BLaER1 treated with 17β-estradiol and CSF1 and Interleukin-3, amounts not matched to agents 10 nM and 100 nM (cell line): ENCODE data around the gene PTPN9.

Experiments
- H3K27ac ChIP-seq, 11 experiments: shearing (Covaris generic); formaldehyde crosslinking; 2 replicates each; pipeline ENCODE4 v1.8.1; 2022
- H3K27me3 ChIP-seq, 11 experiments: shearing (Covaris generic); formaldehyde crosslinking; 2 replicates each; pipeline ENCODE4 v1.8.1; 2022
- H3K36me3 ChIP-seq, 11 experiments: shearing (Covaris generic); formaldehyde crosslinking; 2 replicates each; pipeline ENCODE4 v1.8.1; 2022
- H3K4me1 ChIP-seq, 10 experiments: shearing (Covaris generic); formaldehyde crosslinking; 2 replicates each; pipeline ENCODE4 v1.8.1; 2022
- H3K4me2 ChIP-seq, 11 experiments: shearing (Covaris generic); formaldehyde crosslinking; 2 replicates each; pipeline ENCODE4 v1.8.1; 2022
- H3K4me3 ChIP-seq, 10 experiments: shearing (Covaris generic); formaldehyde crosslinking; 2 replicates each; pipeline ENCODE4 v1.8.1; 2022
- H3K9ac ChIP-seq, 11 experiments: shearing (Covaris generic); formaldehyde crosslinking; 2 replicates each; pipeline ENCODE4 v1.8.1; 2022
- H3K9me3 ChIP-seq, 11 experiments: shearing (Covaris generic); formaldehyde crosslinking; replicated peaks in 1 of 11; 2 replicates each; pipeline ENCODE4 v1.8.1; 2022
- H4K20me1 ChIP-seq, 11 experiments: shearing (Covaris generic); formaldehyde crosslinking; 2 replicates each; pipeline ENCODE4 v1.8.1; 2022
- Cebpa-rat ChIP-seq, 11 experiments: shearing (Covaris generic); IDR thresholded peaks; 2 replicates each; pipeline ENCODE4 v1.8.1; 2022

PTPN9 gene

DNA sequence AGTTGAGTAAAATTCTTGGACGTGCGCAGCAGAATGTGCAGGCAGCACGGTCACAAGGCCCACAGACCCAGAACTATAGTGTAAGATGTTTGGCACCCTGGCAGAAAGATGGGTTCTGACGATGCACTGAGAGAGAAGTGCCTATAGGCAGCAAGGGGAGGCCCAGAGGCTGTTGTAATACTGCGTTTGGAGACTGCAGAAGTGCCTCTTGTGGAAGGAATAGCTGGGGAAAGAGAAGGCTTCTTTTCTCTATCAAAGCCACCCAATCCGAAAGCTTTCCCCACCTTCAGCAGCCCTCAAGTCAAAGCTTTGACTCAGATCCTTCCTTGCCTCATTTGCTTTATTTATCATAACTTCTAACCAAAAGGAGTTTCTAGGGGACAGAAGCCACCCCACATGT is 122.4 kb downstream of the PTPN9 start:
- TF ChIP-seq Cebpa-rat (IDR thresholded peaks at IDR 0.05), result no peak
- Histone ChIP-seq H3K36me3 (0 out of 22 replicates have a peak, but pooled peaks cover 0 to under 1% (median 0%) of the 10 kb centered on the region in 11 experiments), H3K9me3 (no peaks in the 10 kb centered on the region), H3K4me2 (peak overlapping the region; percentile 82 to 97 (median 91)), H3K4me1 (peaks cover 12 to 30% (median 20%) of the 10 kb centered on the region in 10 experiments), H4K20me1 (peaks cover 0 to 14% (median 0%) of the 10 kb centered on the region in 11 experiments; a peak in 4 of 22 replicates), H3K27ac (peak overlapping the region in 3 of 11 experiments; percentile 89 to 95 (median 90); a peak in 3 of 22 replicates), H3K9ac (peak overlapping the region in 10 of 11 experiments; percentile 87 to 97 (median 93); a peak in 11 of 22 replicates), H3K4me3 (peak overlapping the region in 9 of 10 experiments; percentile 89 to 99 (median 96); a peak in 11 of 20 replicates), H3K27me3 (no peaks in the 10 kb centered on the region)

DNA sequence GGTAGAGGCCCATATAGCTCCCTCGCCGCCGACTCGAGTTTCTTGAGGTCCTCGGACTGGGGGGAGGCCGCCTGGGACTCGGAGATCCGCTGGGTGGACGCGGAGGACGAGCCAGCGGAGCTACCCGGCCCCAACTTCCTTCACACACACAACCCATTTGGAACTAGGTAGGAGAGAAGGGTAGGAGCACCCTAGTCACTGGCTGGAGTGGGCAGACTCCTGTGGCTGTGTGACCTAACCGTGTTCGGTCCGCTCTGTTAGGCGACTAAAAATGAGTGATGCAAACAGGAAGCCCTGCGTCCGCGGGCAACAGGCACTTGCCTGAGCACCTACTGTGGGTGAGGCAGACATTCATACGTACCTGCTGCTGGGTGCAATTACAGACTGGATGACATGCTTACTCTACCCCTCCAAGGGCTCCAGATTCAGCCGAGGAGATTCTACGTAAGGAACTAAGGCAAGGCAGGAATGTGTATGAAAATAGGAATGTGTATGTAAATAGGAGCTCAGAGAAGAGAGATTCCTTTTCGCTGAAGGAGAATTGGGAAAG is 123.1 kb downstream of the PTPN9 start:
- no peaks in the 10 kb centered on the region for H3K27me3 ChIP-seq
- TF ChIP-seq Cebpa-rat (IDR thresholded peaks at IDR 0.05), result no peak
- H3K9me3 ChIP-seq, result no peaks in the 10 kb centered on the region
- H3K9ac ChIP-seq, result peak overlapping the region; percentile 87 to 97 (median 94)
- no peaks in the 10 kb centered on the region for H3K36me3 ChIP-seq
- H3K4me2 ChIP-seq, result peak overlapping the region; percentile 82 to 97 (median 91)
- H4K20me1 ChIP-seq, result peaks cover 0 to 14% (median 0%) of the 10 kb centered on the region in 11 experiments; a peak in 4 of 22 replicates
- peak overlapping the region; percentile 89 to 99 (median 94) for H3K4me3 ChIP-seq
- H3K27ac ChIP-seq, result peak overlapping the region; percentile 56 to 99 (median 92); a peak in 21 of 22 replicates
- peaks cover 12 to 30% (median 20%) of the 10 kb centered on the region in 10 experiments for H3K4me1 ChIP-seq

DNA sequence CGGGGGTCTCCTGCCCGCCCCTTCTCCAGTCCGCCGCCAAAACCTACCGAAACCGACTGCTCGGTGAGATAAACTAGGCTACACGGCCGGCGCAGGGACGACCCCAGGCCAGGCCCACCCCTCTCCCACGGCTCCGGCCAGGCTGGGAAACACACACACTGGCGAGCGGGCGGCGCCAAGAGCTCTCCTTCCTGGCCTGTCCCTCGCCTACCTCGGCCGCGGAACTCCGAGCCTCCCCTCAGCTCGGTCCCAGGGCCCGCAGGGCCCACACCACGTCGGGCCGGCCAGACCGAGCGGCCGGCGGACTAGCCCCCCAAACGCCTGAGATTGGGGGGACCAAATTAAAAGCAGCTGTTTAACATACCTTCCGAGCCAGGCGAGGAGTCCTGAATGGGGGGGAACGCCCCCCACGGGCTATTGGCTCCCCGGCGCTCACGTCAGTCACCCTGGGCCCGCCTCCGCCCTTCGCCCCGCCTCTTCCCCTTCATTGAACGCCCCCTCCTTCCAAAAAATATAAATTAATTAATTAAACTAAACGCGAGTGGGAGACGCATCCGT is 123.6 kb downstream of the PTPN9 start:
- no peak for TF ChIP-seq Cebpa-rat (IDR thresholded peaks at IDR 0.05)
- H3K9me3 ChIP-seq, result no peaks in the 10 kb centered on the region
- peaks cover 1 to 15% (median 2%) of the 10 kb centered on the region in 11 experiments; a peak in 18 of 22 replicates for H4K20me1 ChIP-seq
- peak overlapping the region; percentile 87 to 97 (median 94) for H3K9ac ChIP-seq
- H3K27me3 ChIP-seq, result no peaks in the 10 kb centered on the region
- H3K36me3 ChIP-seq, result no peaks in the 10 kb centered on the region
- H3K4me1 ChIP-seq, result peaks cover 12 to 30% (median 20%) of the 10 kb centered on the region in 10 experiments
- H3K4me2 ChIP-seq, result peak overlapping the region; percentile 82 to 97 (median 91)
- H3K4me3 ChIP-seq, result peak overlapping the region; percentile 89 to 99 (median 94)
- H3K27ac ChIP-seq, result peak overlapping the region; percentile 56 to 99 (median 92)

DNA sequence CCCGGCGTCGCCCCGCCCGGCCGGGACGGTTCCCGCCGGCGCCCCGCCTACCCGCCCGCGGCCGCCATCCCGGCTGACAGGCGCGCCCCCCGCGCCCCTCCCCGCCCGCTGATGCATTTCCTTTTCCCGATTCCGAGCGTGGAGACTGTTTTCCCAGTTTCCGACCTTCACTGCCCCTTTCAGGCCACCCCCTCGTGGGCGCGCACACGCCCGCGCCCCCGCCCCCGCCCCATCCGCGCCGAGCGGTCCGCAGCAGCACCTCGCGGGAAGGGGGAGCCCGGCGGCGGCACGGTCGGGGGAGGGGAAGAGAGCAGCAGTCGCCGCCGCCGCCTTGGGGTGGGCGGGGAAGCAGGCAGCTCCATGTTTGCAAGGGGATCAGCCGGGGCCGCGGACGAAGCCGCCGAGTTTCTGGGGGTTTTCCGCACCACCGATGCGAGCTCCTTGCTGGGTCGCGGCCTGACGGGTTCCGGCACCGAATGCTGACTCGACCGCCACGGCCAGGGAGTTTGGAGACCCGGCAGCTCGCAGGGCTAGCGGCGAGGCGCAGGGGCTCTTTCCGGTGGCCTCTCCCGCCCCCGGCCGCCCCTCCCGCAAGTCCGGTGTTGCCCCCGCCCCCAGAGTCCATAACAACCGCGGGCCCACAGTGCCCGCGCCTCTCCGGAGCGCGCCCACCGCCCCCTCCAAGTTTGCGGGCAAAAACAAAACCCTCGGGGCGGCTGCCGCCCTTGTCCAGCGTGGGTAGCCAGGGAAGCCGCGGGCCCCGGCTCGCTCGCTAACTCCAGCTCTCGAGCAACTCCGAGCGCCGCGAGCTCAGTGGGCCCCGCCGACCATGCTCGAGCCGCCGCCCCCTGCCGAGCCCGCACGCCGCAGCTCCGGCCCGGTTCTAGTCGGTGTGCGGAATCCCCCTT is 124.4 kb downstream of the PTPN9 start:
- peak overlapping the region; percentile 74 to 97 (median 90) for H3K4me2 ChIP-seq
- peak in 1 of 11 experiments; percentile 2; a peak in 1 of 22 replicates for TF ChIP-seq Cebpa-rat (IDR thresholded peaks at IDR 0.05)
- no peaks in the 10 kb centered on the region for H3K9me3 ChIP-seq
- peak overlapping the region; percentile 87 to 97 (median 94) for H3K9ac ChIP-seq
- H3K4me1 ChIP-seq, result peaks cover 15 to 35% (median 24%) of the 10 kb centered on the region in 10 experiments
- peak overlapping the region; percentile 56 to 99 (median 92) for H3K27ac ChIP-seq
- peaks cover 9 to 18% (median 9%) of the 10 kb centered on the region in 11 experiments for H4K20me1 ChIP-seq
- H3K27me3 ChIP-seq, result no peaks in the 10 kb centered on the region
- H3K4me3 ChIP-seq, result peak overlapping the region; percentile 89 to 99 (median 94)
- H3K36me3 ChIP-seq, result no peaks in the 10 kb centered on the region

DNA sequence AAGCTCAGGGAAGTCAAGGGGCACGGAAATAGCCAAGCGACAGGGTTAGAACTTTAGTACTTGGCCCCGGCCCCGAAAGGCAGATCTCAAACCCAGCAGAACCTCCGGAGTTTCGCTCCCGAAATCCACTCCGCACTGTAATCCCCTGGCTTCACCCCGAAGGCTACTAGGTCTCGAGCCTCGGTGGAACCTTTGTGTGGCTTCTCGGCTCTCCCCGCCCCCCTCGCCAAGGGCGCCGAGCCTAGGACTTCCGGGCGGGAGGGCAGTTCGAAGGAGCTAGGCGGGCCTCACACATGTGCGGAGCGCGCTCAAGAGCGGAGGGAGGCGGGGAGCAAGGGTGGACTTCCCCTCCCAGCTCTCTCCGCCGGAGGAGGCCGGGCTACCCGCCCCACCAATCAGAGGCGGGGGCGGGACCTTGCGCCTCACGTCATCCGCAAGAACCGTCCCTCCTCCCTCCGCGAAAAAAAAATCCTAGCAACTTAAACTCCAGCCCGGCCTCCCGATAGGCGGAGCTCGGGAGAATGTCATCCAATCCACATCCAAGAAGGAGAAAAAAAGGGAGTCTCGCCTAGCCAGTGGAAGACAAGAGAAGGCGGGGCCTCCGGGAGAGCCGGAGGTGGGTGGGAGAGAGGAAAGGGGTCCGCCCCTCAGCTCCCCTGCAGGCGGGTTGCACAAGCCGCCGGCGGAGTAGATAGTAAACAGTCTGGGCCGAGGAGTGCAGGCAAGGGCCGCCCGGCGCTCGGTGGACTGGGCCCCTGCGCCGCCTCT is 125.2 kb downstream of the PTPN9 start:
- TF ChIP-seq Cebpa-rat (IDR thresholded peaks at IDR 0.05), result peak in 8 of 11 experiments; percentile 39 to 72 (median 54); a peak in 9 of 22 replicates
- Histone ChIP-seq H3K9me3 (no peaks in the 10 kb centered on the region), H3K4me1 (peaks cover 23 to 44% (median 32%) of the 10 kb centered on the region in 10 experiments), H3K27ac (peak overlapping the region; percentile 80 to 99 (median 94)), H3K4me3 (peak overlapping the region; percentile 89 to 99 (median 94)), H3K36me3 (no peaks in the 10 kb centered on the region), H3K27me3 (no peaks in the 10 kb centered on the region), H3K9ac (peak overlapping the region; percentile 89 to 97 (median 94)), H4K20me1 (peaks cover 17 to 27% (median 18%) of the 10 kb centered on the region in 11 experiments), H3K4me2 (peak overlapping the region; percentile 92 to 100 (median 98))

DNA sequence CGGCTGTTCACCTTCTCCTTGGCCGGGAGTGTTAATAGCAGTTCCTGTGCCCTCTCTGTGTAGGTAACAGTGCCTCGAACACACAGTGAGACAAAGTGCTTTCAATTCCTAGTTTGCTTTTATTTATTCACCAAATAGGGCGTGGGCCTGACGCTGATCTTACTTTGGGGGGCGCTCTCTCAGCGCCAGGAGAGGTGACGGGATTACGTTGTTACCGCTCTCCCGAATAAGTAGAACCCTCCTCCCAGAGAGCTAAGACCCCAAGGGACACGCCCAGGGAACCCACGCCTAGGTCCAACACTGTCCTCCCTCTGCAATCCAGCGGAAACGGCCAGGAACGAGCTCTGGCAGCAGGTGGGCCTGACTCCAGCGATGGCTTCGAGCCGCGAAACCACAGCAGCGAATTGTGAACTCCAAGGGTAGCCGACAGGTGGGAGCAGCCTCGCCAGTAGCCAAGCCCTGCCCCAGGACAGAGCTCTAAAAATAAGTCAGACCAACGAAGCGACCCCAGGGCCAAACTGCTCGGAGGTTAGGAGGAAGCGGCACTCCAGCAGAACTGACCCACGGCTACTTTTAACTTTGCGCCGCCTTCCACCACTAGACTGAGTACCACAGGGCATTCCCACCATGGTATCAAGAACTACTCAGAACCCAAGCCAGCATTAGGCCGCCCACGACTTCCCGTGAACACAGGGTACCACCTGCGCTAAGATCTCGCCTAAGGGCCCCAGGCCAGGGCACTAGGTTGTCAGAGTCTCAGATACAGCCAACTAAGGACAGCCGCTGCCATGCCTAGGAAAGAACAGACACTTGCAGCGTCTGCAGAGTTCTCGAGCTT is 126.0 kb downstream of the PTPN9 start:
- peaks cover 25 to 48% (median 39%) of the 10 kb centered on the region in 10 experiments for H3K4me1 ChIP-seq
- peak overlapping the region; percentile 80 to 99 (median 94) for H3K27ac ChIP-seq
- peak overlapping the region; percentile 68 to 99 (median 90) for H3K4me3 ChIP-seq
- peaks cover 0 to 4% (median 2%) of the 10 kb centered on the region in 11 experiments; a peak in 9 of 22 replicates for H3K36me3 ChIP-seq
- no peaks in the 10 kb centered on the region for H3K27me3 ChIP-seq
- peak overlapping the region; percentile 90 to 100 (median 98) for H3K4me2 ChIP-seq
- no peaks in the 10 kb centered on the region for H3K9me3 ChIP-seq
- H3K9ac ChIP-seq, result peak overlapping the region; percentile 83 to 97 (median 92)
- no peak for TF ChIP-seq Cebpa-rat (IDR thresholded peaks at IDR 0.05)
- H4K20me1 ChIP-seq, result peaks cover 25 to 35% (median 26%) of the 10 kb centered on the region in 11 experiments

DNA sequence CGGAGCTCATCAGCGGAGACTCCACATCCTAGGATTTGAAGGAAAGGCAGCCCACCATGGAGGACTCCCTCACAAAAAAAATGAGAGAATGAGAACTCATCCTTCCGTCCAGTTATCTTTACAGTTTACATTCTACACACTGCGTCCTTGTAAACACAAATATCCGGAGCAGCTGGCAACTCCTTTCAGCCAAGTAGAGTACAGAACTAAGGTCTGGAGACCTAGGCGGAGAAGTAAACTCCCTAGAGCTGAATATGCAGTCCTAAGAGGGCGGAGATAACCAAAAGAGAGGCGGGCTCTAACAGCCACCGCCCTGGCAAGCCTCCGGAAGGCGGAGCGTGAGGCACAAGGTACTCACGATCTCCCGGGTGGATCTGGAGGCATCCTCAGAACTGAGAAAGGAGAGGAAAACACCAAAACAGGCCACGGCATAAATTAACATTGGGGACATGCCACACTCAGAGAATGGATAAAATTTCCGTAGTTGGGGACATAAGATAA is 126.7 kb downstream of the PTPN9 start:
- Histone ChIP-seq H3K4me1 (peaks cover 31 to 54% (median 45%) of the 10 kb centered on the region in 10 experiments), H3K4me2 (peak overlapping the region; percentile 90 to 100 (median 98)), H3K9me3 (no peaks in the 10 kb centered on the region), H3K4me3 (peak overlapping the region; percentile 68 to 99 (median 90)), H3K27me3 (no peaks in the 10 kb centered on the region), H3K9ac (peak overlapping the region; percentile 83 to 97 (median 92)), H3K27ac (peak overlapping the region; percentile 80 to 99 (median 94)), H4K20me1 (peaks cover 32 to 41% (median 32%) of the 10 kb centered on the region in 11 experiments), H3K36me3 (peaks cover 5 to 10% (median 8%) of the 10 kb centered on the region in 11 experiments; a peak in 15 of 22 replicates)
- TF ChIP-seq Cebpa-rat (IDR thresholded peaks at IDR 0.05), result no peak
